Stimulated activated CD4-positive, alpha-beta T cell treated with anti-CD3 and anti-CD28 coated beads, Interleukin-2, amount 100 ng/mL, for 24 hours (primary cell): ENCODE data around the gene MEX3C.

Experiments
- DNase-seq, 2 donors: peaks; one replicate each; pipeline ENCODE4 v3.0.0-alpha.2; 2020

The MEX3C gene

GRCh38 chr18:51197661-51198424, at the start of gene MEX3C:
Gene MEX3C (minus strand): TSS chr18:51197681. CDS start chr18:51197320, 361 bp downstream.
- DNase-seq = peak; percentile 99

DNA sequence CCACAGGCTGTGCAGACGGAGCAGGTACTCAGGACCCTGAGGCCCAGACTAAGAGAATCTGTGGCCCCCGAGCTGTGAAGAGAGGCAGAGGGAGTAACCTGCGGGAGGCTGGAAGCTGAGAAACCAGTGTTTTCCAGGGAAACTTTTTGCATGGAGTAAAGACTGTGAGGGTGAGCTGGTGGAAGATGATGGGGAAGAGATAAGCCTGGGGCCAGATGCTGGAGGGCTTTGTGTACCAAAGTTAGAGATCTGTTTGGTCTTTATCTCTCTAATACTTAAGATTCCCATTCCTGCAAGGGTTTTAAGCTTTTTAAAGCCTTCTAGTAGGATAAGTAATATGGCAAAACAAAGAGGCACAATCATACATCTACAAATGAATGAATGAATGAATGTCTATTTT, 43.7 kb upstream of the MEX3C start:
- DNase-seq = no peak

GRCh38 chr18:51236225-51236624, 38.7 kb upstream of the MEX3C start:
- no peak for DNase-seq

DNA sequence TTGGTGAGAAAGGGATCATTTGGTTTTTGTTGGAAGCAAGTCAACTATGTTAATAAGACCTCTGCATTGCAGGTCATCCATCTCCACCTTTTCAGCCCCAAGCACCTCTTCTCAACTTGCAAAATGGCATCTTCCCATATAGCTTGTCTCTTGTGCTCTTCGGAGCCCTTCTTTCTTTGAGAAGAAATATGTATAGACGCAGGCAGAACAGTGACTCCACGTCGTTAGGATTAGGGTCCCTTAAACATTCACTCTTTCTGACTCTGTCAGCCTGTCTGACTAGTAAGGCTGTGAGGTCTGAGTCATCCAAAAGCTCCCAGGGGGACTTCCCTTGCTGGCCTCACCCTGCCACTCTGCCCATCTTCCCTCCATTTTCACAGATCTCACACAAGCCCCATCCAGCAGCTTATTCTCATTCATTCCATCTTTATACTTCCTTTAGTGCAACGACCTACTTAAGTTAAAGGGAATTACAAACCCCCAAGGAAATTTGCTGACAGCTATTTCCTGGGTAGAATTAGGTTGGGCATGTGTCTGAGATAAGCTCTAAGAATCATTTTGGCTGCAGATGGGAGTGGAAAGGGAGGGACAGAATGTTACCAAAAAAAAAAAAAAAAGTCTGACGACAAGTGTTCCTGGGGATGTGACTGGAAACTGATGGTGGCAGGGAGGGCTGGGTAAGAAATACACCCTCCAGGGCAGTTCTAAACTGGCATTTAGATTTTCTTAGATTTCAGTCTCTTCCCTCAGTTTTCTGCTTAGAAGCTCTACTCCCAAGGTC, 37.7 kb upstream of the MEX3C start:
- peak; percentile 32 for DNase-seq

- no peak for DNase-seq
Measured at GRCh38 chr18:51234117-51235008, 36.9 kb upstream of the MEX3C start.

DNA sequence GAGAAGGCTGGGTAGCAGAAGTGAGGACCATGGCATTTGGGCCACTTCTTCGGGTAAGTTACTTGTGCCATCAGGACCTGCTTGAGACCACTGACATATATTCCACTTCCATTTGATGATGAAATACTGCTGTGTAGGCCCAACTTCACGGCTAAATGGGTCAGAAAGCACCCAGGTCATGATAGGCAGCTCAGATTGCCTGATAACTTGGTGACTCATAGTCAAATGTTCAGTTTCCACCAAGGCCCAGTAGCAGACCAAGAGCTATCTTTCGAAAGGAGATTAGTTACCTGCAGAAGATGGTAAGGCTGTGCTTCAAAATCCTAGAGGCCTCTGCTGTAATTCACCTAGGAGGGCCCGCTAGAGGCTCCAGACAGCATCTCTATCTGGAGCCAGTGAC, 31.8 kb upstream of the MEX3C start:
- DNase-seq = no peak

DNA sequence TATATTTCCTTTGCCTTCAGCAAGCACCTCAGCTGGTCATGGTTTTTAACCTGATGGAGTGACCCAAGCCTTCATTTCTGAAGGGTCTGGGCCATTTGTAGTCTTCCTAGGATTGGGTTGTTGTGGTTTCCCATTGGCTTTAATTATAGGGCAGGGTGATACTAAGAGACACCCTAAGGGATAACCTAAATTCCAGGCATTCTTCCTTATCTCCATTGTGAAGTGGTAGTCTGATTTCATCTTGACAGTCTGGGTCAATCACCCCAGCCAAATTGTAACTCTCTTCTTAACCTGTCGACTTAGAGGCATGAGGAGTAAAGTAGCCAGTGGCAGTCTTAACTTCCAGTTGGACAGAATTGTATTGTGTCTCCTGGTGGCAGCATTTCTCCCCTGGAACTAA, 30.2 kb upstream of the MEX3C start:
- no peak for DNase-seq

GRCh38 chr18:51226587-51227350, 29.3 kb upstream of the MEX3C start:
- no peak for DNase-seq

GRCh38 chr18:51226068-51226467, 28.6 kb upstream of the MEX3C start:
- no peak for DNase-seq

GRCh38 chr18:51212606-51213005, 15.1 kb upstream of the MEX3C start:
- no peak for DNase-seq

DNA sequence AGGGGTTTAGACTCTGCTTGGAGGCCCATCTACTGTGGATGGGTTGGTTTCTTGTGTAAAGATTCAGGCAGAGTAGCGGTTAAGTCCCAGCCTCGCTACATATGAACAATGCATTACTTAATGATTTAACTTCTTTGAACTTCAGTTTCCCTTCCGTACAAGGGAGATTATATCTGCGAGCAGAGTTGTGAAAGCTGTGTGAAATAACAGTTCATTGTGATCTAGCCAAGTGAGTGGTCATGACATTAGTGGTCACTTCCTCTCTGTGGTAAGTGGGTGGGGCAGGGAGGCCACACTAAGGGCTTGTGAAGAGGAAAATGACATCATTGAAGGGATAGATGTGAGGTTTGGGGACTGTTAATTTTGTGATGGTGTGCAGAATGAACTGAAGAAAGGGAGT, 14.1 kb upstream of the MEX3C start:
- DNase-seq = peak; percentile 30 to 53

DNA sequence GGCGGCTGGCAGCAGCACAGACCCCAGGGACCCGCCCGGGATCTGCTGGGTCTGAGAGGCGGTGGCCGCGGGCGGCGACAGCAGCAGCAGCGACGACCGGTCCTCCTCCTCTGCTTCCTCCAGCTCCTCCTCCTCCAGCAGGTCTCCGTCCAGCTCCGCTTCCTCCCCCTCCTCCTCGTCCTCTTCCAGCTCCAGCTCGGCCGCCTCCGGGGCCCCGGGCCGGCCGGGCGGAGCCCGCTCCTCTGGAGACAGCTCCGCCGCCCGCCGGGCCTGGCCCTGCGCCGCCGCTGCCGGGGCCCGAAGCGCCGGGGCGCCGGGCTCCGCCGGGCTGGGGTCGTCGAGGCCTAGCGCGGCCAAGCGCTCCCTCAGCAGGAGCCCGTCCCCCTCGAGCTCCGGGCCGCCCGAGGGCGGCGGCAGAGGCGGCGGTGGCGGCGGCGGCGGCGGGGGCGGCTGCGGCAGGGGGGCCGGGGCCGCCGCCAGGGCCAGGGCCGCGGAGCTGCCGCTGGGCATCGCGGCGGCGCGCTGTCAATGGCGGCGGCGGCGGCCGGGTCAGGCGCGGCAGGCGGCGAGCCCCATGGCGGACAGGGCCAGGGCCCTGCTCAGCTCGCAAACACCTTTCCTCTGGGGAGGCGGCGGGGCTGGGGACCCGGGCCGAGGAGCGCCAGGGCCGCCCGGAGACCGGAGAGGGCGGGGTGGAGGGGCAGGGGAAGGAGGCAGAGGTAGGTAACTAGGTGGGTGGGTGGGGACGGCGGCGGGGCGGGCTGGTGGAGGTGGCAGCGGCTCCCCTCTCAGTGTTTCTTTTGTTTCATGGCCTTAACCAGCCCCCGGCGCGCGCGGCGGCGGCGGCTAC, 445 bp downstream of the MEX3C start:
- peak in 1 of 2 donors; percentile 49 for DNase-seq

GRCh38 chr18:51196118-51196810, 1.2 kb downstream of the MEX3C start:
- peak; percentile 60 to 64 for DNase-seq

DNA sequence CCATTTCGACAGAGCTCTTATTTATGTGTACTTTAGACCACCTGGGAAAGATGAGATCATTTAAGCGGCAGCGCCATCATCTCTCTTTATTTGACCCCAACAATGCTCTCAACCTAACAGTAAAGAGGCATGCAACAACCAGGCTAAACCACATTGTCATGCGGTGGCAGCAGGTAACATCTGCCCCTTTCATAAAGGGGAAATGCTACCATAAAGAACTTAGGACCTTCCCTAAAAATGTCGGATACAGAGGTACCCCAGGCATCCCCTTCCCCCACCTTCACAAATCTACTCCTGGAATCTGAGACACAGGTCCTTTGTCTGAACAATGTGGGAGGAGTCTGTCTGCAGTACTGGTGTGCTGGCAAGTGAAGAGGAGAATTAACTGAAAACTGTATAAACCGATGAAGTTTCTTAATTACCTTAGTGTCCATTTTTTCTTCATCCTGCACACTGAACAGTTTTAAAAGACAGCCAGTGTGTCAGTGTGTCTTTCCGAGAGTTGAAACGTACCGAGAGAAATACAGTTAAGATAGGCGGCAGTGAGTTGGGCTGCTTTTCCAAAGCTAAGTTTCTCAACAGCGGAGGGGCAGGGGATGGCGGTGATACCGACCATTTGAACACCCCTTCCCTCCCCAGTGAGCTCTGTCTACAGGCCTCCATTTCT, 1.9 kb downstream of the MEX3C start:
- peak; percentile 19 to 47 for DNase-seq

GRCh38 chr18:51195086-51195450, 2.4 kb downstream of the MEX3C start:
- DNase-seq = no peak

DNA sequence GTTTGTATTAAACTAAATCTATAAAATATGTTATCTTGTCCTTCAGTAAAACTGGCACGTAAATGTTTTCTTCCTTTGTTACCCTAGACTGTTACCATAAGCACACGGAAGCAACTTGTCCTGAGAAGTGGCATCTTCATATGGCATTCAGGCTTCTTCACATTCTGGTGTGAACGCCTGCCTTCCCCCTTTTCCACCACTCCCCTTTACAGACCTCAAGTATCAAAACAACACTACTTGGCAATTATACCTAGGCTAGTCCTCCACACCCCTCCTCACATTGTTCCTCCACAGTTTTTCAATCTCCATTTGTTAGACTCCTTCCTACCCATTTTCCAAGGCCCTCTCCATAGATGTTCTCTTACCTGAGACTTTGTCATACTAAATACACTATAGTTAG, 2.9 kb downstream of the MEX3C start:
- no peak for DNase-seq

DNA sequence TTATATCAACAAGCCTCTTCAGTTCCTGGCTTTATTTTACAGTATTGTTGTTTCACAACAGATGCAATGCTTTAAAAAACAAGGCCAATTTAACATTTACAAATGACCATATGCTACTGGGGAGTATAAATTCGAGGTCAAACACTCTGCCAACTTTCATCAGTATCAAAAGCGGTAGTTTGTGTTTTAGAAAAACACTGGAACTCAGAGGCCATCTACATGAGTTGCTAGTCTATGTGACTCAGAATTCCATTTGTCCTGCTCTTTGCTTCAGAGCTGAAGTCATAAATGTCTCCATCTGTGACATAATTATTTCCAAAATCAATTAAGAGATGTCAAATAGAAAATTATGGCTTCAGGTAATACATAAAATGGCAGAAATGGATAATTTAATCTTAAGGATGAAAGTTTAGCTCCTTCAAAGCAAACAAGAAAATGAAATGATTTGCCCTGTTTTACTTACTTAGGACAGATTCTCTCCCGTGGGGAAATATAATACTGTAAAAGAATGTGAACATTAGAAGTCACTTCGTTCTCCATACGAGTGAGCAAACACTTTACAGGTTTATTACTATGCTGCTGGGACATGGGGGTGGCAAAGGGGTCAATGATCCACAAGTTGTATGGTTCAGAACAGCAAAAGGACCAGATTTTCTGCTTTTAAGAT, 3.7 kb downstream of the MEX3C start:
- no peak for DNase-seq

GRCh38 chr18:51192696-51193095, 4.8 kb downstream of the MEX3C start:
- no peak for DNase-seq

DNA sequence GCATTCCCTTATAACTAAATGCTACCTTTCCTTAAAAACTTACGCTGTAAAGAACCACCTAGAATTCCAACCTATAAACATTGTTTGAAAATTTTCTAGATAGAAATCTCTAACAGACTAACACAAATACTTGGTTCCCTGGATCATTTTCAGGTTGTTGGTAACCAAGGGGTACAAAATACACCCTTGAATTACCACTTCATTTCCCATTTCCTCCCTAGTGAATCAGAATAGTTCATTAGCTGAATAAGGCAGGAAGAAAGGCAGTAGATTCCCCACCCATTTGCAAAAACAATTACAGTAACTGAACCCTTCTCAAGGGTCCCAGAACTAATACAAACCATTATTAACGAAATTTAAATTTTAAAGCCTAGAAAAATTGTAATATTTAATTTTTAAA, 5.5 kb downstream of the MEX3C start:
- DNase-seq = no peak
